GM18499 (cell line): ENCODE measurements around the gene TMEM11.
"Not testable (repeated sequence)": the region's sequence is repeated elsewhere in the genome, so short reads cannot be mapped to it uniquely, and the experiment has no call there.

Experiments
- ATAC-seq: cut with Tn5 transposase; IDR thresholded peaks from one replicate; pipeline ENCODE4 v1.9.1; 2021; ENCODE audit warnings: moderate number of reproducible peaks; ENCODE audit not compliant: insufficient read depth, unreplicated experiment

Gene TMEM11

GRCh38 chr17:21212826-21213637, 929 bp downstream of the TMEM11 start:
- ATAC-seq = no peak

GRCh38 chr17:21211825-21212479, 2.0 kb downstream of the TMEM11 start:
- no peak for ATAC-seq

GRCh38 chr17:21210411-21211076, 3.4 kb downstream of the TMEM11 start:
- no peak for ATAC-seq

- no peak for ATAC-seq
Measured at GRCh38 chr17:21209511-21210175, 4.3 kb downstream of the TMEM11 start.

- ATAC-seq = no peak
Measured at GRCh38 chr17:21208352-21208751, 5.6 kb downstream of the TMEM11 start.

GRCh38 chr17:21204935-21205334, 9.0 kb downstream of the TMEM11 start:
- no peak for ATAC-seq

GRCh38 chr17:21202512-21202911, 11.4 kb downstream of the TMEM11 start:
- ATAC-seq = no peak

GRCh38 chr17:21201874-21202273, 12.1 kb downstream of the TMEM11 start:
- ATAC-seq = no peak

GRCh38 chr17:21201298-21201595, 12.7 kb downstream of the TMEM11 start:
- ATAC-seq = no peak

GRCh38 chr17:21200590-21201297, 13.2 kb downstream of the TMEM11 start:
- no peak for ATAC-seq

- no peak for ATAC-seq
Measured at GRCh38 chr17:21199856-21200255, 14.1 kb downstream of the TMEM11 start.

GRCh38 chr17:21199311-21199710, 14.7 kb downstream of the TMEM11 start:
- no peak for ATAC-seq

GRCh38 chr17:21198411-21198810, 15.6 kb downstream of the TMEM11 start:
- ATAC-seq = no peak

GRCh38 chr17:21196126-21196525, 17.8 kb downstream of the TMEM11 start:
- ATAC-seq = no peak

GRCh38 chr17:21194703-21195102, 19.3 kb downstream of the TMEM11 start:
- no peak for ATAC-seq

- ATAC-seq = no peak
Measured at GRCh38 chr17:21194226-21194625, 19.7 kb downstream of the TMEM11 start.

GRCh38 chr17:21193031-21193430, 20.9 kb downstream of the TMEM11 start:
- no peak for ATAC-seq

- ATAC-seq = not testable (repeated sequence)
Measured at GRCh38 chr17:21192414-21192813, 21.5 kb downstream of the TMEM11 start.

- ATAC-seq = no peak
Measured at GRCh38 chr17:21191698-21192097, 22.3 kb downstream of the TMEM11 start.

GRCh38 chr17:21190078-21190477, 23.9 kb downstream of the TMEM11 start:
- no peak for ATAC-seq
